ENCODE results near the gene TPM1. TPM values are rescaled to one million over a fixed set of nuclear protein-coding genes. Genes with fewer than 3 reads are reported as not detected.

Gene TPM1
- total and polyA plus RNA-seq, 2 donors (not counting 1 experiment from before 2014, with no cell fraction given), result 5.5 to 20.3 TPM

DNA sequence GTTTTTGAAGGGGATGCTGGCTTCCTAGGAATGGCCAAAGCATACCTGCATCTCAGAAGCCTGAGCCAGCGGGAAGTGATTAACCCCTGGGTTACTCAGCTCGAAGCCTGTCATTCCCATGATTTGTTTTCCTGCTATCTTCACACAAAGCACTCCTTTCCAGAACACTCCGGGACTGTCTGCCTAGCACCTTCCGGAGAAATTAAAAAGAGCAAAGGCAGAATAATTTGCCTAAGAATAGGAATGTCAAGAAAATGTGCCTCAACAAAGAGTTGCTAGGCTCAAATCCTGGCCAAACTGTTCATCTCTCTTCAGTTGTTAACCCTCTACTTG lies 34.1 kb downstream of the TPM1 start:
- 100% methylated on average over 1 of the region's 4 CpGs for WGBS (ENCODE audit: insufficient coverage)
- POLR2A ChIA-PET, result no interaction called here
- no peak overlapping the region for H3K4me3 Mint-ChIP-seq

DNA sequence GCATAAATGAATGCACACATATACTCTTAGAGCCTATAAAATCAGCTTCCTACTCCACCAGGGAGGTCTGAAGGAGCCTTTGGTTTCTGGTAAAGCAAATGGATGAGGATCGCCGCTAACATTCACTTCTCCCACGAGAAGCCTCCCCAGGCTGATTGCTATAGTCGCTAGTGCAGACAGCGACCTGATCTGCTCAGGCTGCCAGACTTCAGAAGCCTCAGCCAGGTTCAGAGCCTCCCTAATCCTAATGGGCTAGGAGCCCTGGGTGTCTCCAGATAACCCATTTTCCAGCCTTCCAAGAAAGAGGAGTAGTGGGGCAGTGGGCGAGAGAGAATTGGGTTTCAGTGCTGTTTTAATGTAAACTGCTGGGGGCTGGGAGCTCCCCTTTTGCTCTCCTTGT lies 35.4 kb downstream of the TPM1 start:
- Histone ChIP-seq H3K79me2 (ENCODE audit: control insufficient read depth, insufficient read depth, low read length) (no peaks in the 10 kb centered on the region), H3K36me3 (replicated peaks in 1 of 2; ENCODE audit: control extremely low read depth in 1 of 2, control insufficient read depth in 1 of 2, extremely low read depth in 1 of 2, insufficient read depth in 2 of 2, low read length in 1 of 2) (no peaks in the 10 kb centered on the region), H3K4me3 (ENCODE audit: control extremely low read depth in 1 of 5, extremely low read depth in 1 of 5, insufficient read depth in 1 of 5, low read depth in 2 of 5, low read length in 4 of 5) (no peak overlapping the region), H2AFZ (ENCODE audit: insufficient read depth, low read depth, low read length, poor library complexity, severe bottlenecking) (no peak overlapping the region), H3K27ac (ENCODE audit: low read length in 2 of 2) (no peak overlapping the region), H3K9ac (ENCODE audit: low read length) (no peak overlapping the region), H4K20me1 (ENCODE audit: control insufficient read depth, insufficient read depth, low read length, poor library complexity, severe bottlenecking) (no peaks in the 10 kb centered on the region), H3K9me3 (ENCODE audit: control extremely low read depth in 1 of 3, control insufficient read depth in 2 of 3, insufficient read depth in 1 of 3, low read length in 2 of 3) (no peaks in the 10 kb centered on the region), H3K4me1 (ENCODE audit: control insufficient read depth in 2 of 2, insufficient read depth in 2 of 2, low read length in 2 of 2) (no peaks in the 10 kb centered on the region), H3K4me2 (replicated peaks; ENCODE audit: low read depth, low read length, poor library complexity, severe bottlenecking) (no peak overlapping the region), H3K27me3 (replicated peaks in 1 of 4; ENCODE audit: control extremely low read depth in 1 of 4, control insufficient read depth in 3 of 4, insufficient read depth in 4 of 4, low read length in 3 of 4) (peaks cover 0 to 9% (median 0%) of the 10 kb centered on the region in 4 experiments)
- no peak overlapping the region for H3K4me3 Mint-ChIP-seq
- no peak for DNase-seq
- ChIA-PET POLR2A (no interaction called here), CTCF (interaction anchor here (1.2 to 1.6 kb wide), 2 partner anchors 16 to 30 kb away, joined by 3 to 5 read pairs; no protein-coding TSS in a partner anchor)
- H3K9me3 Mint-ChIP-seq (ENCODE audit: insufficient read depth), result no peaks in the 10 kb centered on the region
- 90% methylated on average over 4 of the region's 6 CpGs for WGBS (ENCODE audit: insufficient coverage)
- H3K4me1 Mint-ChIP-seq, result no peaks in the 10 kb centered on the region
- H3K27ac Mint-ChIP-seq, result no peak overlapping the region
- H3K27me3 Mint-ChIP-seq, result peaks cover 33% of the 10 kb centered on the region
- ATAC-seq (ENCODE audit: low read depth), result no peak
- TF ChIP-seq EZH2 (IDR thresholded peaks at IDR 0.05; ENCODE audit: borderline replicate concordance, insufficient read depth, low read depth, low read length, poor library complexity, severe bottlenecking), result no peak
- no peak for TF ChIP-seq CTCF (IDR thresholded peaks at IDR 0.05)
- intact Hi-C loops (cut with micrococcal nuclease), result no loop called here

More for the DNA sequence above, 34.1 kb downstream of the TPM1 start:
- Mint-ChIP-seq H3K4me1 (no peaks in the 10 kb centered on the region), H3K27me3 (peaks cover 32% of the 10 kb centered on the region), H3K9me3 (ENCODE audit: insufficient read depth) (no peaks in the 10 kb centered on the region), H3K27ac (no peak overlapping the region)
- no peak for DNase-seq
- Histone ChIP-seq H3K9ac (ENCODE audit: low read length) (no peak overlapping the region), H3K79me2 (ENCODE audit: control insufficient read depth, insufficient read depth, low read length) (no peaks in the 10 kb centered on the region), H3K27me3 (replicated peaks in 1 of 4; ENCODE audit: control extremely low read depth in 1 of 4, control insufficient read depth in 3 of 4, insufficient read depth in 4 of 4, low read length in 3 of 4) (peaks cover 0 to 9% (median 0%) of the 10 kb centered on the region in 4 experiments), H3K4me1 (ENCODE audit: control insufficient read depth in 2 of 2, insufficient read depth in 2 of 2, low read length in 2 of 2) (no peaks in the 10 kb centered on the region), H3K27ac (ENCODE audit: low read length in 2 of 2) (no peak overlapping the region), H2AFZ (ENCODE audit: insufficient read depth, low read depth, low read length, poor library complexity, severe bottlenecking) (no peak overlapping the region), H3K36me3 (replicated peaks in 1 of 2; ENCODE audit: control extremely low read depth in 1 of 2, control insufficient read depth in 1 of 2, extremely low read depth in 1 of 2, insufficient read depth in 2 of 2, low read length in 1 of 2) (no peaks in the 10 kb centered on the region), H4K20me1 (ENCODE audit: control insufficient read depth, insufficient read depth, low read length, poor library complexity, severe bottlenecking) (no peaks in the 10 kb centered on the region), H3K4me3 (ENCODE audit: control extremely low read depth in 1 of 5, extremely low read depth in 1 of 5, insufficient read depth in 1 of 5, low read depth in 2 of 5, low read length in 4 of 5) (no peak overlapping the region), H3K4me2 (replicated peaks; ENCODE audit: low read depth, low read length, poor library complexity, severe bottlenecking) (no peak overlapping the region), H3K9me3 (ENCODE audit: control extremely low read depth in 1 of 3, control insufficient read depth in 2 of 3, insufficient read depth in 1 of 3, low read length in 2 of 3) (no peaks in the 10 kb centered on the region)
- CTCF ChIA-PET, result interaction anchor here (1.2 kb wide), 1 partner anchor 17 kb away, joined by 3 read pairs; no protein-coding TSS in a partner anchor
- TF ChIP-seq EZH2 (IDR thresholded peaks at IDR 0.05; ENCODE audit: borderline replicate concordance, insufficient read depth, low read depth, low read length, poor library complexity, severe bottlenecking) (no peak), CTCF (IDR thresholded peaks at IDR 0.05) (no peak)
- no peak for ATAC-seq (ENCODE audit: low read depth)
- intact Hi-C loops (cut with micrococcal nuclease), result no loop called here

Measured in B cell (primary cell).